CMK (cell line): ENCODE measurements around the gene MMP17.

Experiments
- DNase-seq: peaks from one replicate; pipeline ENCODE4 v3.0.0-alpha.2; 2010; ENCODE audit warnings: low read depth

Gene MMP17

DNA sequence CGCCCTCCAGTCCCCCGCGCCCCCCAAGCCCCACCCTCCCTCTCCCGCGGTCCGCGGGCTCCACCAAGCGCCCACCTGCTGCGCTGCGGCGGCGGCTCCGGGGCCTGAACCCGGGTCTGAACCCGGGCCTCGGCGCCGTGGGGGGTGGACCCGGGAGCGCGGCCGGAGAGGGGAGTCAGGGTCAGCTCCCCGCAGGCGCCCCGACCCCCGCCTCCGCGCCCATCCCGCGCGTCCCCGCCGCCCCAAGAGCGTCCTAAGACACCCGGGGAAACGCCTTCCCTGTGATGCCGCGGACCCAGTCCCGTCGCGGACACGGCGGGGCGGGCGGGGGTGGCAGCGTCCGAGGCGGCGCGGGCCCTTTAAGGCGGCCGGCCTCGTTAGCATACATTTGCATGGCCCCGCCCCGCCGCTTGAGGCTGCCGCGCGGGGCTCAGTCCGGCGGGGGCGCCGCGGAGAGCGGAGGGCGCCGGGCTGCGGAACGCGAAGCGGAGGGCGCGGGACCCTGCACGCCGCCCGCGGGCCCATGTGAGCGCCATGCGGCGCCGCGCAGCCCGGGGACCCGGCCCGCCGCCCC lies at the start of gene MMP17:
Gene MMP17 (plus strand): TSS at position 433 of the 574 bp plus-strand sequence. CDS start 102 bp downstream, at position 535.
- DNase-seq: no peak

- no peak for DNase-seq
These were observed 49.2 kb upstream of the MMP17 start for GRCh38 chr12:131779027-131779426.

DNA sequence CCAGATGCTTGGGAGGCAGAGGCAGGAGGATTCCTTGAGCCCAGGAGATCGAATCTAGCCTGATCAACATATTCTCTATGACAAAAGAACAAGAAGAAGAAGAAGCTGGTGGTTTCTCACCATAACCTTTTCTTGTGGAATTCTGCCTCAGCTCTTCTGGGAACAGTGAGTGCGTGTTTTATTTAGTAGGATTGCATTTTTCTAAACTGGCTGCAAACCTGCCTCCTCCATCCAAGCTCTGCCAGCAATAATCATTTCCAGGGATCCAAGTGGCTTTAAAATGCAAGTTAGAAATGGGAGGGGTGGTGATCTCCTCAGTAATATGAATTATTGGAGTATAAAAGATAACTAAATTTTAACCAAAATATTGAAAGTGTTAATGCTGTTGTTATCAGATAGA lies 46.1 kb upstream of the MMP17 start:
- no peak for DNase-seq

- DNase-seq: no peak
These were observed 44.2 kb upstream of the MMP17 start for GRCh38 chr12:131783915-131784541.

- no peak for DNase-seq
These were observed 43.1 kb upstream of the MMP17 start for GRCh38 chr12:131784909-131785762.

- no peak for DNase-seq
These were observed 42.3 kb upstream of the MMP17 start for GRCh38 chr12:131785763-131786330.

GRCh38 chr12:131786331-131786730 lies 41.9 kb upstream of the MMP17 start:
- DNase-seq: no peak

DNA sequence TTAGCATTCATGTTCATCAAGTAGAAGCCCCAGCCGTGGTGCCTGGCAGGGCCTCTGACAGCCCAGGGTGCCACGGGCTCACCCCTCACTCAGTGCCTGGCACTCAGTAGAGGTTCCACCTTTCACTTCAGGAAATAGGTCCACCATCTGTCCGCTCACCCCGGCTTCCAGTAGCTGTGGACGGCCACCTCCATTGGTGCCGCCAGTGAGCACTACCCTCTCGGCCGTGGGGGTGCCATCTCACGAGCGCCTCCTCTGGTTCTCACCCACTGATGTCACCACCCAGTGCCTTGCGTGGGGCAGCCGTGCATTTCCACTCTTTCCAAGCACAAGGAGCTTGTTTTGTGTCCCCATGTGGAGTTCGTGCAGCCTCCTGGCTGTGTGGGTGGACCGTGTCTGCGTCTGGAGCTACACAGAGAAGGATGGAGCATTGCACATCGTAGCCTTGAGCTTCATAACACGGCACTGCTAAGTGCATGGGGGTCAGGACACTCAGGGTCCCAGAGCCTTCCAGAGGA lies 41.0 kb upstream of the MMP17 start:
- no peak for DNase-seq

GRCh38 chr12:131788070-131788469 lies 40.1 kb upstream of the MMP17 start:
- no peak for DNase-seq

DNA sequence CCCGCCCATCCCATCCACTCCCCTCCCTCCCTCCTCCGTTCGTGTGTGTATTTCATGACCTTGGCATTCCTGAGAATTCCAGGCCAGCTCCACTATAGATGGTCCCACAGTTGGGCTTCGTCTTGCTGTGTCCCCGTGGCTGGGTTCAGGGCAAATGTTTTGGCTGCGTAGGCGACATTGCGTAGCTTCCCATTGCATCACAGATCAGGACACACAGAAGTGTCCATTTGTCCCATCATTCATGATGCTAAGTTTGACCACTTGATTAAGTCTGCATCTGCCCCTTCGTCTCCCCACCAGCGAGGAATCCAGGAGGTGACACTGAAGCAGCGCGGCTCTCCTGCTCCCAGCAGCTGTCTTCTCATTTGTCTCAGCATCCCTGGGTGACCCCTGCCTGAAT lies 38.6 kb upstream of the MMP17 start:
- no peak for DNase-seq

DNA sequence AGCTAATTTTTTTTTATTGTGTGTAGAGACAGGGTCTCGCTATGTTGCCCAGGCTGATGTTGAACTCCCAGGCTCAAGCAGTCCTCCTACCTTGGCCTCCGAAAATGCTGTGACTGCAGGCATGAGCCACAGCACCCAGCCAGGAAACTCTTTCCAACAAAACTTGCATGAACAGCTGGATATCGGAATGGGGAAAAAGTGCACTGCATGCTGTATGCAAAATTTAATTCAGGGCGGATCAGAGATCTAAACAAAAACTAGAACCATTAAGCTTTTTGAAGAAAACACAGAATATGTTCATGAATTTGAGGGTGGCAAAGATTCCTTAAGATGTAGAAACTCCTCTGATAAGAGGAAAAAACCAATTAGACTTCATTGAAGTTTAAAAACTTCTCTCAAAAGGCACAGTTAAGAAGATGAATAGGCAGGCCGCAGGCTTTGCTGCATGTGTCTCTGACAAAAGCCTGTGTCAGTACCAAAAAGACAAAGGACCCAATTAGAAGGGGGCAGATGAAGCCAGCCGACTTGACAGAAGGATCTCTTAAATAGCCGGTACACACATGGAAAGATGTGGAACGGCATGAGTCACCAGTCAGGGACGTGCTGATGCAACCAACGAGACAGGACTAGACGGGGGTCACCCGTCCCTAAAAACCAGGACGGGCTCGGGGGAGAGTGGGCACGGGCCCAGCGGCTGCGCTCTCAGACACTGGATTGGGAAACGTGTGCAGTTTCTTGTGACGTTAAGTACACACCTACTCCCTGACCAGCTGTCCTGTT lies 34.8 kb upstream of the MMP17 start:
- DNase-seq: no peak

- no peak for DNase-seq
These were observed 34.1 kb upstream of the MMP17 start for GRCh38 chr12:131794061-131794460.

GRCh38 chr12:131794573-131794972 lies 33.6 kb upstream of the MMP17 start:
- DNase-seq: no peak

- DNase-seq: no peak
These were observed 33.1 kb upstream of the MMP17 start for GRCh38 chr12:131795064-131795463.

GRCh38 chr12:131795690-131796410 lies 32.3 kb upstream of the MMP17 start:
- no peak for DNase-seq

DNA sequence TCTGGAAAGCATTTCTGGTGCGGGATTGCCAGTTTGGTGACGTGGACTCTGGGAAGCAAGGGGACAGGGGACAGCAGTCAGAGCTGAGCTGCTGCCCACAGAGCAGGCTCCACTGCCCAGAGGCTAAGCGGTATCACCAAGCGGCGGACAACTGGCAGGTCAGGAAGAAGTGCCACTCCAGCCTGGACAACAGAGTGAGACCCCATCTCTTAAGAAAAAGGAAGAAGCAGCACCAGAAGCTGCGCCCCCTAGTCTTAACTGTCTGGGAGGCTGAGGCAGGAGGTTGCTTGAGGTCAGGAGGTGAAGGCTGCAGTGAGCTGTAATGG lies 31.8 kb upstream of the MMP17 start:
- DNase-seq: no peak

GRCh38 chr12:131796754-131797587 lies 31.2 kb upstream of the MMP17 start:
- DNase-seq: no peak

DNA sequence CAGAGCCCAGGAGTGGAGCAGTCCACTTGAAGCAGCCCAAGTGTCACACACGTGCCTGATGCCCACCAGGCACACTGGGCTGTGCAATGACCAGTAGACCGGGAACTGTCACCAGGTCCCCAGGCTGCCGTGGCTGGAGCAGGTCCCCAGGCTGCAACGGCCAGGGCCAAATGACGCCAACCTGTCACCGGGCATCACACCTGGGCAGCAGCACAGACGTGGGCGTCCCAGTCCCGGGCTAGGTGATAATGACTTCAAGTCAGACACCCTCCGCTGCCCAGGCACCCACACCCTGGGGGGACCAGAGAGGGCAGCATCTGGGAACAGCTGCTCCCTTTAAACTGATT lies 30.6 kb upstream of the MMP17 start:
- DNase-seq: no peak

DNA sequence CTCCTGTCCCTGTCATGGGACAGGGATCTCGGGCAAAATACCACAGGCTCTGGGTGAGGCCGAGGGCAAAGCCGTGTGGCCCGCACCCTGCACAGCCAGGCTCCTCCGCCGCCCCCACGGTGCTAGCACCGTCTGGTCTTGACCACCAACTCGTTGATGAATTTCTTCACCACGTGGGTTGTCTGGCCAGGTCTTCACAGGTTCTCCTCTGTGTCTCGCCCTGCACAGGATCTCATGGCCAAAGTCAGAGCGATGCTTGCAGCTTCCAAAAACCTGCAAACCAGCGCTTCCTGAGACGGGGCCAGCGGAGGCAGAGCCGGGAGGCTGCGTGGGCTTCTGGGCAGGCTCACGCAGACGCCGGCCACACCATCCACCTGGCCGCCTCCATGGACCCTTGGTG lies 29.0 kb upstream of the MMP17 start:
- DNase-seq: no peak

GRCh38 chr12:131799828-131800593 lies 28.2 kb upstream of the MMP17 start:
- DNase-seq: no peak
